ENCODE measurements around the gene CIAO2A. TPM values are rescaled to one million over a fixed set of nuclear protein-coding genes. Genes with fewer than 3 reads are reported as not detected.
"Not testable (repeated sequence)": the region's sequence is repeated elsewhere in the genome, so short reads cannot be mapped to it uniquely, and the experiment has no call there.

The CIAO2A gene
- total and polyA plus RNA-seq, 8 donors, result 51.4 to 73.0 (median 59.2) TPM

- ATAC-seq (peak; percentile 7), DNase-seq (no peak)
- no peak overlapping the region for H3K4me3 ChIP-seq
- H3K36me3 ChIP-seq, result peaks cover 0 to 57% of the 10 kb centered on the region in 2 donors
- H3K9me3 ChIP-seq, result no peaks in the 10 kb centered on the region
- no peaks in the 10 kb centered on the region for H3K27me3 ChIP-seq
- no peak for TF ChIP-seq CTCF (IDR thresholded peaks at IDR 0.05)
- peaks cover 15 to 60% of the 10 kb centered on the region in 2 donors for H3K4me1 ChIP-seq
- intact Hi-C loops (cut with DNase I), result no loop called here
- H3K27ac ChIP-seq, result peak overlapping the region in 1 of 2 donors; percentile 58
These were observed 19.3 kb upstream of the CIAO2A start for GRCh38 chr15:64112904-64113303.

DNA sequence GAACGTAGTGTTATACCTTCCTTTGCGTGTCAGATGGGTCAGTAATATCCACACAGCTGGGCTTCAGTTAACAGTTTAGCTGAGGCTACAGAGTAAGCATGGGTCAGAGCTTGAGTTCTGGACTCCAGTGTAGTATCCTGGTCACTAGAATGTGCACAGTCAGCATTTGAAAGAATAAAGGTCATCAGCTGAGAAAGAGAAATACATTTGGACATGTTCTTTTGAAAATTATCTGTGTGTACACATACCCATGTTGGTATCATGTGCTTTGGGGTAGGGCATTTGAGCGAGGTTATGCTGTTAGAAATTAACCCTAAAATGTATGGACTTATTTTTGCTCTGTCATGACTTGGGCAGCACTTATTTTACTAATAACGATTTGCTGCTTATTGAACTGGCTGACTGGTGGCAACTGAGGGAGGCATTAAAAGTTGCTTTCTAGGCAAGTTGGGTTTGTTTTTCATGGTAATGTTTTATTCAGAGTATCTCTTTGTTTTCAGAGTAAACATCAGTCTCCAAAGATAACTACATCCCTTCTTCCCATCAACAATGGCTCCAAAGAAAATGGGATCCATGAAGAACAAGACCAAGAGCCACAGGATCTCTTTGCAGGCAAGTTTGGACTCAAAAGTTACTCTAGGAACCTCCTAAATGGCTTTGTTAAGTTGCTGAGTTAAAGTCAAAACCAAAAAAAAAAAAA lies 18.6 kb upstream of the CIAO2A start:
- H3K27me3 ChIP-seq, result no peaks in the 10 kb centered on the region
- peaks cover 0 to 50% of the 10 kb centered on the region in 2 donors for H3K36me3 ChIP-seq
- H3K4me3 ChIP-seq, result no peak overlapping the region
- DNase-seq, result no peak
- TF ChIP-seq CTCF (IDR thresholded peaks at IDR 0.05), result no peak
- ATAC-seq, result peak; percentile 11
- H3K9me3 ChIP-seq, result no peaks in the 10 kb centered on the region
- H3K27ac ChIP-seq, result peak overlapping the region in 1 of 2 donors; percentile 58
- intact Hi-C loops (cut with DNase I), result no loop called here
- peaks cover 11 to 67% of the 10 kb centered on the region in 2 donors for H3K4me1 ChIP-seq

DNA sequence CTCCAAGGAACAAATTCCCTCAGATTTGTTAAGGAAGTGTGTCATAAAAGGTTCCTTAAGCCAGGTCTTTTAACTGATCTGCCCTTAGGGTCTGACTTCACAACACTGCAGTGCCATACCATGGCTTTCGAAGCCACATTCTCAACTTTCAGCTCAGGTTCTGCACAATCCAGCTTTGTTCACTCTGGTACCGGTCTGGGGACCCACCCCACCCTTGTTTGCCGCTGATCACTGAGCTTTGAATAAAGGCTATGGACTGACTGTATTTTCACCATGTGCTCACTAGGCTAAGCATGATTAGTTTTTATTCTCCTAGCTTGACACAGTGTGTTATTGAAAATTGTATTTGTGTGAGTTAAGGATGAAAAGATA lies 18.0 kb upstream of the CIAO2A start:
- DNase-seq (no peak), ATAC-seq (no peak)
- no peaks in the 10 kb centered on the region for H3K9me3 ChIP-seq
- H3K36me3 ChIP-seq, result peaks cover 0 to 44% of the 10 kb centered on the region in 2 donors
- H3K27ac ChIP-seq, result no peak overlapping the region
- H3K27me3 ChIP-seq, result no peaks in the 10 kb centered on the region
- intact Hi-C loops (cut with DNase I), result no loop called here
- no peak overlapping the region for H3K4me3 ChIP-seq
- no peak for TF ChIP-seq CTCF (IDR thresholded peaks at IDR 0.05)
- peaks cover 12 to 72% of the 10 kb centered on the region in 2 donors for H3K4me1 ChIP-seq

DNA sequence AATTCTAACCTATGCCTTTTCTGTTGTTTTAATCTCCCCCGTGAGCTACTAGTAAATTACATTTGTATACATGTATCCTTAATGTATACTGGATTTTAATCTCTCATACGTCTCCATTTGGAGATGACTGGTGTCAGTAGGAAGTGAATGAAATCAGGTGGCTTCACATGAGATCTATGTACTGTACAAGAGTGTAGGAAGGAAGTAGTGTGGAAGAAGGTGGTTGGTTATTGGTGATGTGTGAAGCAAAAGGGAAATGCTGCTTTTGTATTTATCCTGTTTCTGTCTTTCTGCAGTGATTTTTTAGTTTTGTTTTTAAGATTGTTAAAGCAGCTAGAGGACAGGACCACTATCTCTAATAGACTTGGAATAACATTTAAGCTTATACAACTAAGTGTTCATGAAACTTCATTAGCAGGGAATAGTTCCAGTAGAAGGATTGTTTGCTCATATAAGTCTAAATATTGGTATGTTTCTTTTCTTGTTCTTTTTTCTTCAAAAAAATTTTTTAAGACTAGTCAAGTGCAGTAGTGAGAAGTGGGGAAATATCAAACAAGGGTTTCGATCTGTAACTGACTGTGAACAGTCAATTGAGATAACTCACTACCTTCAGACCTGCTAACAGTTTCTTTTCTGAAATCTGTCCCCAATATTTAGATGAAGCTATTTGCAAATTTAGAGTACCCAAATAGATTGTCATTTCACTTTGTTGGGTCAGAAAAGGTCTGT lies 17.5 kb upstream of the CIAO2A start:
- DNase-seq (no peak), ATAC-seq (no peak)
- H3K36me3 ChIP-seq, result peaks cover 0 to 39% of the 10 kb centered on the region in 2 donors
- TF ChIP-seq CTCF (IDR thresholded peaks at IDR 0.05), result no peak
- H3K4me1 ChIP-seq, result peaks cover 17 to 78% of the 10 kb centered on the region in 2 donors
- peak overlapping the region in 1 of 2 donors; percentile 55 for H3K27ac ChIP-seq
- no peaks in the 10 kb centered on the region for H3K27me3 ChIP-seq
- intact Hi-C loops (cut with DNase I), result no loop called here
- no peak overlapping the region for H3K4me3 ChIP-seq
- no peaks in the 10 kb centered on the region for H3K9me3 ChIP-seq

- ATAC-seq; DNase-seq; intact Hi-C loops (cut with DNase I); H3K4me3 ChIP-seq; H3K27me3 ChIP-seq; H3K9me3 ChIP-seq: not testable (repeated sequence)
- peaks cover 25 to 87% of the 10 kb centered on the region in 2 donors for H3K4me1 ChIP-seq
- peaks cover 0 to 30% of the 10 kb centered on the region in 2 donors for H3K36me3 ChIP-seq
- H3K27ac ChIP-seq, result peak overlapping the region in 1 of 2 donors; percentile 55
These were observed 16.6 kb upstream of the CIAO2A start for GRCh38 chr15:64110108-64110701.
